ENCODE data around the gene CACNA2D3. TPM values are rescaled to one million over a fixed set of nuclear protein-coding genes. Genes with fewer than 3 reads are reported as not detected.

CACNA2D3 gene
- total and polyA plus RNA-seq, 12 donors: 0.51 to 43.5 (median 19.3) TPM

- ATAC-seq: peak in 7 of 8 donors; percentile 69 to 79 (median 75)
- intact Hi-C loops (cut with DNase I): loop anchor here in 4 of 10 donors (5.0 to 10.0 kb wide), 4 partner anchors 294 to 1382 kb away; no protein-coding TSS in a partner anchor
- H3K4me1 ChIP-seq: no peaks in the 10 kb centered on the region
- no peak overlapping the region for H3K27ac ChIP-seq
- TF ChIP-seq CTCF (IDR thresholded peaks at IDR 0.05): peak in 8 of 9 donors; percentile 27 to 62 (median 50)
- H3K27me3 ChIP-seq: no peaks in the 10 kb centered on the region
- DNase-seq: peak in 1 of 2 donors; percentile 16
- no peak overlapping the region for H3K4me3 ChIP-seq
- no peaks in the 10 kb centered on the region for H3K36me3 ChIP-seq
- H3K9me3 ChIP-seq: no peaks in the 10 kb centered on the region
- 24 to 32% methylated on average over 7 of the region's 7 CpGs for WGBS, 2 donors
These were observed 748.1 kb downstream of the CACNA2D3 start for GRCh38 chr3:54870423-54870822.

DNA sequence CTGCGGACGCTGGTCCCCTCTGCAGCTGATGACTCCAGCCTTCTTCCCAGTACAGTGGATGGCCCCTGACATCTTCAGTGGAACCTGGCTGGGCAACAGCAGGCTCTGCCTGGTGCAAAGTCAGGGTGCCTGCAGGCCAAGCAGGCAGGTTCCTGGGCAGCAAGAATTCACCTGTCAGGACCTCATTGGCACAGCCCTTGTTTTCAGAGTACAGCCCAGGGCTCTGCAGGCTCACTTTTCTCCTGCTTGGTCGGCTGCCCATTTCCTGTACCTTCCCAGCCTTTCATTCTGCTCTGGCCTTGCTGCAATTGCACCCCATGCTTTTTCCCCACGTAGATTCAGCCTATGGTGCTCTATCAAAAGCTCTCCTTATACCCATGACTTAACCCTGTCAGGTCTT is 749.5 kb downstream of the CACNA2D3 start:
- no peak for ATAC-seq
- no peak overlapping the region for H3K27ac ChIP-seq
- WGBS, 2 donors: 82 to 85% methylated on average over 4 of the region's 4 CpGs

DNA sequence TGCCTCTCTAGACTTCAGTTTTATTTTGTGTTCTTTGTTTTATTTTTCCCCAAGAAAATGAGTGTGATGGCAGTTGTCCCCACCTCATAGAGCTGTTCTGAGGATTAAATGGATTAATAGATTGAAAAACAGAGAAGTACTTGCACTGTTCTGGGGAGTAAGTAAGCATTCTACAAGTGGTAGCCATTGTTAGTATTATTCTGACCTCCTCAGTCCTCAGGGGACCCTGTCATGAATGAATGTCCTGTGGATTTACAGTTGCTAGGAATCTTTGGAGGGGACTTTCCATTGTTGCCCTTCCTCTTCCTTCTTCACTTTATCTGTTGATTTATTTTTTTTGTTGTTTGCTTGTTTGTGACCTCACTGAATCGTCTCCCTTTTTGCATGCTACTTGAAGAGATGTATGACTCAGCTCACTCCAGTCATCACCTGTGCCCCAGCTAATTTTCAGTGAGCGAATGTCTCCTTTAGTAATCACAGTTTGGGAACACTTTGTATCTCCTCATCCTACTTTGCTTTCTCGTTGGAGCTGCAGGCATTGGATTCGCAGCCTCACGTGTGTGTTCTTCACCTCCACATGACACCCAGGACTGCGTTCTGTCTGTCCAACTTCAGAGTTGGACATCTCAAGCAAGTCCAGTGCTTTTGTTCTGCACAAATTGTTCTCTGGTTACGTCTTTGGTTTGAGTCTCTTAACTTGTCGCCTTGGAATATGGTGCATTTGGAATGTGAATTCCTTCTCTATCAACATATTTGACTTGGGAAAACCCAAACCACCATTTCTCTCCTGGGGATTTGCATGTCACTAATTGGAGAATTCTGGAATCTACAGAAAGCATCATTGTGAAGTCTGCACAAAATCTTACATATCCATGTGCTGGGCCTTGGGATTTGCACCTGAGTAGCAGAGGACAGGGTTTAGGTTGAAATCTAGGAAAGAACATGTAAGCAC is 751.0 kb downstream of the CACNA2D3 start:
- intact Hi-C loops (cut with DNase I): loop anchor here in 4 of 10 donors (5.0 to 10.0 kb wide), 4 partner anchors 291 to 1379 kb away; no protein-coding TSS in a partner anchor
- no peak overlapping the region for H3K4me3 ChIP-seq
- H3K4me1 ChIP-seq: no peaks in the 10 kb centered on the region
- no peak overlapping the region for H3K27ac ChIP-seq
- TF ChIP-seq CTCF (IDR thresholded peaks at IDR 0.05): no peak
- peaks cover 0 to 9% (median 0%) of the 10 kb centered on the region in 7 donors for H3K27me3 ChIP-seq
- H3K36me3 ChIP-seq: no peaks in the 10 kb centered on the region
- DNase-seq (no peak), ATAC-seq (no peak)
- 80 to 83% methylated on average over 8 of the region's 8 CpGs for WGBS, 2 donors
- no peaks in the 10 kb centered on the region for H3K9me3 ChIP-seq

More for the DNA sequence above, 749.5 kb downstream of the CACNA2D3 start:
- H3K27me3 ChIP-seq: no peaks in the 10 kb centered on the region
- TF ChIP-seq CTCF (IDR thresholded peaks at IDR 0.05): no peak
- no peaks in the 10 kb centered on the region for H3K36me3 ChIP-seq
- DNase-seq: no peak
- intact Hi-C loops (cut with DNase I): loop anchor here in 4 of 10 donors (5.0 to 10.0 kb wide), 4 partner anchors 293 to 1380 kb away; no protein-coding TSS in a partner anchor
- no peaks in the 10 kb centered on the region for H3K4me1 ChIP-seq
- no peak overlapping the region for H3K4me3 ChIP-seq
- H3K9me3 ChIP-seq: no peaks in the 10 kb centered on the region

DNA sequence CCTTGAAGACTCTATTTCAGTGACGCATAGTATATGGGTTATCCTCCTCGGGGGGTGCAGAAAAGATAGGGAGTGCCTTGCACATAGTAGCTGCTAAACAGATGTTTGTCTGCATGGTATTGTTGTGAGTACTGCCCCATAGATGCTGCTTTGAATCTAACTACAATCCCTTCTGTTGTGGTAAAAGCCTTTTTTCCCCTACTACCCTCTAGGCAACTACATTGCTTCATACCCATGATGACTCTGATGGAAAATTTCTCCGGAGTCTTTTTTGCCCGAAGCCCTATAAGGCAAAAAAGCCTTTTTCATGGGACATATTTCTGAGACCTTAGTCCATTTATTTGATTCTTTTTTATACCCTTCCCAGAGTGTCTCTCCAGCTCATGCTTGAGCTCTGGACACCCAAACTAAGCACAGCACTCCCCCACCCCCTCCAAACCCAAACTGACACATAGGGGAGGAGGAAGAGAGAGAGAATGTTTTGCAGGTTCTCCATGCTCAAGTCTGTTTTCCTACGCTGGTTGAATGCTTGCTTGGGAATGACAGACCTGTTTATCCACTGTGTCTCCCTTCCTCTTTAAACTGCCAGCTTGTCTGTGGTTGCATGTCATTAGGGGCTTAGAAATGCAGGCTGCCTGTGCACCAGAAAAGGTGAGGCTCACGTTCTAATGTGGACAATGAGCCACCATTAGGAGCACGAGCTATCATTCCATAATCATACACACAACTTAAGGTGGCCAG is 752.6 kb downstream of the CACNA2D3 start:
- no peak for DNase-seq
- H3K27ac ChIP-seq: no peak overlapping the region
- H3K36me3 ChIP-seq: no peaks in the 10 kb centered on the region
- WGBS, 2 donors: 79 to 88% methylated on average over 7 of the region's 7 CpGs
- H3K4me3 ChIP-seq: no peak overlapping the region
- no peak for TF ChIP-seq CTCF (IDR thresholded peaks at IDR 0.05)
- no peaks in the 10 kb centered on the region for H3K4me1 ChIP-seq
- intact Hi-C loops (cut with DNase I): loop anchor here in 4 of 10 donors (5.0 to 10.0 kb wide), 4 partner anchors 290 to 1377 kb away; no protein-coding TSS in a partner anchor
- H3K27me3 ChIP-seq: peaks cover 0 to 9% (median 0%) of the 10 kb centered on the region in 7 donors
- ATAC-seq: no peak
- peaks cover 0 to 2% (median 0%) of the 10 kb centered on the region in 11 donors for H3K9me3 ChIP-seq
